22Rv1 (cell line): ENCODE data around the gene HP.

Experiments
- ZFX ChIP-seq: fragments of 450-650 bp; IDR thresholded peaks from 2 replicates; pipeline ENCODE4 v1.6.1; 2017; ENCODE audit warnings: antibody characterized with exemption, borderline replicate concordance
- TF ChIP-seq, protein P1 (sequence below): fragments of 450-650 bp; IDR thresholded peaks from 2 replicates; pipeline ENCODE4 v1.5.1; 2017; ENCODE audit warnings: mild to moderate bottlenecking

DNA sequence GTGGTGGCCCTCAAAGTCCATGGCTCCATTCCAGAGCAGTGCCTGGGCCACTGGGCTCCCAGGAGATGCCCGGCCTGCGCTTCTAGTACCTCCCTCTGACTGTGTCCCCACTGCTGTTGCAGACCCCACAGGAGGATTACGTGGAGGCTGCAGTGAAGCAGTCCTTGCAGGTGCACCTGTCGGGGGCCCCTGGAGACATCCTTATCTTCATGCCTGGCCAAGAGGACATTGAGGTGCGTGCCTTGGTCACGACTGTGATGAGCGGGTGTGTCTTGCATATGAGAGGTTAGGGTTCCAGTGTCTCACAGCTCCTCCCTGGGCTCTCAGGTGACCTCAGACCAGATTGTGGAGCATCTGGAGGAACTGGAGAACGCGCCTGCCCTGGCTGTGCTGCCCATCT lies 50.6 kb downstream of the HP start:
- TF ChIP-seq, protein P1, sequence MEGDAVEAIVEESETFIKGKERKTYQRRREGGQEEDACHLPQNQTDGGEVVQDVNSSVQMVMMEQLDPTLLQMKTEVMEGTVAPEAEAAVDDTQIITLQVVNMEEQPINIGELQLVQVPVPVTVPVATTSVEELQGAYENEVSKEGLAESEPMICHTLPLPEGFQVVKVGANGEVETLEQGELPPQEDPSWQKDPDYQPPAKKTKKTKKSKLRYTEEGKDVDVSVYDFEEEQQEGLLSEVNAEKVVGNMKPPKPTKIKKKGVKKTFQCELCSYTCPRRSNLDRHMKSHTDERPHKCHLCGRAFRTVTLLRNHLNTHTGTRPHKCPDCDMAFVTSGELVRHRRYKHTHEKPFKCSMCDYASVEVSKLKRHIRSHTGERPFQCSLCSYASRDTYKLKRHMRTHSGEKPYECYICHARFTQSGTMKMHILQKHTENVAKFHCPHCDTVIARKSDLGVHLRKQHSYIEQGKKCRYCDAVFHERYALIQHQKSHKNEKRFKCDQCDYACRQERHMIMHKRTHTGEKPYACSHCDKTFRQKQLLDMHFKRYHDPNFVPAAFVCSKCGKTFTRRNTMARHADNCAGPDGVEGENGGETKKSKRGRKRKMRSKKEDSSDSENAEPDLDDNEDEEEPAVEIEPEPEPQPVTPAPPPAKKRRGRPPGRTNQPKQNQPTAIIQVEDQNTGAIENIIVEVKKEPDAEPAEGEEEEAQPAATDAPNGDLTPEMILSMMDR = no peak
- TF ChIP-seq ZFX = no peak
